ENCODE results near the gene FCAR. TPM values are rescaled to one million over a fixed set of nuclear protein-coding genes. Genes with fewer than 3 reads are reported as not detected.
A peak's percentile ranks its signal among the peaks of the same experiment; 100 is the strongest.
"Not testable (repeated sequence)": the region's sequence is repeated elsewhere in the genome, so short reads cannot be mapped to it uniquely, and the experiment has no call there.

FCAR gene
- not detected in 2 replicates for total RNA-seq (2014; rRNA removed; shearing (Covaris generic))

DNA sequence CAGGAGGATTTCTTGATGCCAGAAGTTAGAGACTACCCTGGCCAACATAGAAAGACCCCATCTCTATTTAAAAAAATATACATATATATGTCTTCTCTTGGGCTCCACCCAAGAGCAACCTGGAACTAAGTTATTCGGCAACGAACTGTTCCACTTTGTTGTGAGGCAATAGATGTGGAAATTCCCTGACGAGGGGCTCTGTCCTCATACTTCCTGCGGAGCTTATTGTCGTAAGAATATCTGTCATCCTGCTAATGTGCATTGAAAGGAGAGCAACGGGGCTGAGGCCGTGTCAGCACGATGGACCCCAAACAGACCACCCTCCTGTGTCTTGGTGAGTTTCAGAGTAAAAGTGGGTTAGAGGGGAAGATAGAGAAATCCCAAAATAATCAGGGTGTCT lies at the start of gene FCAR:
FCAR (plus strand) TSS at position 246 of the 400 bp plus-strand sequence; CDS start at position 301, 55 bp downstream.
- no peak for DNase-seq (ENCODE audit: low read depth)

DNA sequence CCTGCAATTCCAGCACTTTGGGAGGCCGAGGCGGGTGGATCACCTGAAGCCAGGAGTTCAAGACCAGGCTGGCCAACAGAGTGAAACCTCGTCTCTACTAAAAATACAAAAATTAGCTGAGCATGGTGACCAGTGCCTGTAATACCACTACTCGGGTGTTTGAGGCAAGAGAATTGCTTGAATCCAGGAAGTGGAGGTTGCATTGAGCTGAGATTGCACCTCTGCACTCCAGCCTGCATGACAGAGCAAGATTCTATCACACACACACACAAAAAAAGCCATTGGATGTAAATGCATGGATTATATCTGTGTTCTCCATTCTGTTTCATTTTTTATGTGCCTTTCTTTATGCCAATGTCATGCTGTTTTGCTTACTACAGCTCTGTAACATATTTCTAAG lies 49.6 kb upstream of the FCAR start:
- not testable (repeated sequence) for DNase-seq (ENCODE audit: low read depth)

- DNase-seq (ENCODE audit: low read depth): not testable (repeated sequence)
Measured at GRCh38 chr19:54825326-54825725, 48.7 kb upstream of the FCAR start.

- DNase-seq (ENCODE audit: low read depth): not testable (repeated sequence)
Measured at GRCh38 chr19:54828064-54828463, 46.0 kb upstream of the FCAR start.

GRCh38 chr19:54832496-54832895 lies 41.5 kb upstream of the FCAR start, which contains the start of gene KIR2DS4:
TSS of gene KIR2DS4 (plus strand) at chr19:54832676.
- DNase-seq (ENCODE audit: low read depth): not testable (repeated sequence)

GRCh38 chr19:54835126-54835525 lies 38.9 kb upstream of the FCAR start:
- not testable (repeated sequence) for DNase-seq (ENCODE audit: low read depth)

DNA sequence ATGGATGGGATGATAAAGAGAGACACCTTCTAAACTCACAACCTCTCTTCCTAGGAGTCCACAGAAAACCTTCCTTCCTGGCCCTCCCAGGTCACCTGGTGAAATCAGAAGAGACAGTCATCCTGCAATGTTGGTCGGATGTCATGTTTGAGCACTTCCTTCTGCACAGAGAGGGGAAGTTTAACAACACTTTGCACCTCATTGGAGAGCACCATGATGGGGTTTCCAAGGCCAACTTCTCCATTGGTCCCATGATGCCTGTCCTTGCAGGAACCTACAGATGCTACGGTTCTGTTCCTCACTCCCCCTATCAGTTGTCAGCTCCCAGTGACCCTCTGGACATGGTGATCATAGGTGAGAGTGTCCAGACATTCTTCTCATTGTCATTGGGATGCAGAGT lies 36.5 kb upstream of the FCAR start:
- DNase-seq (ENCODE audit: low read depth): not testable (repeated sequence)

DNA sequence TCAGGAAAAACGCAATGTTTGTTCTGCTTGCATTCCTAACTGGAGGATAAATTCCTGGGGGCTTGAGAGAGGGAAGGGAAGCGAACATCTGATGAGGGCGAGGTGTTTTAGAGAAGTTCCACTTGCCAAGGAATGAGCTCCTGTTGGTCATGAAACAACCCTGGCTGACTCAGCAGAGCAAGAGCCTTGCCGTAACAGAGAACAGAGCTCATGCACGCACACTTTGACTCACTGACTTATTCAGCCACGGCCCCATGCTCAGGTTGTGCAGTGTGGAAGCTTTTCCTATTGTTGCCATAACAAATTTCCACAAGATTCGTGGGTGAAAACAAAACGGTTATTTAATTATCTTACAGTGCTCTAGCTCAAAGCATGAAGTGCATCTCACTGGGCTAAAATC lies 30.9 kb upstream of the FCAR start:
- DNase-seq (ENCODE audit: low read depth): not testable (repeated sequence)

DNA sequence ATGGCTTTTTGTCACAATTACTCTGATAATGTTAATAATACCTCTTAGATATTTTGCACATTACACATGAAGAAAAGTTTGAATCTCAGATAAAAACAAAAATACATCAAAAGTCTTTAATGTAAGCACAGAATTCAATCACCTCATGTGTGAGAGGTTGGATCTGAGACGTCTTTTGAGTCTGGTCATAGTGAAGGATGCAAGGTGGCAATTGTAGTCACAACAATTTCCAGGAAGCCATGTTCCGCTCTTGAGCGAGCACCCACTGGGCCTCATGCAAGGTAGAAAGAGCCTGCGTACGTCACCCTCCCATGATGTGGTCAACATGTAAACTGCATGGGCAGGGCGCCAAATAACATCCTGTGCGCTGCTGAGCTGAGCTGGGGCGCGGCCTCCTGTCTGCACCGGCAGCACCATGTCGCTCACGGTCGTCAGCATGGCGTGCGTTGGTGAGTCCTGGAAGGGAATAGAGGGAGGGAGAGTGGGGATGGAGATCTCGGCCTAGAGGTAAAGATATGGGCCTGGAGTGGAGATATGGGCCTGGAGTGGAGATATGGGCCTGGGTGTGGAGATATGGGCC lies 23.9 kb upstream of the FCAR start, which contains the start of gene KIR3DL2:
KIR3DL2 (plus strand) TSS at position 383 of the 580 bp plus-strand sequence; CDS start at position 416, 33 bp downstream.
- DNase-seq (ENCODE audit: low read depth): not testable (repeated sequence)

DNA sequence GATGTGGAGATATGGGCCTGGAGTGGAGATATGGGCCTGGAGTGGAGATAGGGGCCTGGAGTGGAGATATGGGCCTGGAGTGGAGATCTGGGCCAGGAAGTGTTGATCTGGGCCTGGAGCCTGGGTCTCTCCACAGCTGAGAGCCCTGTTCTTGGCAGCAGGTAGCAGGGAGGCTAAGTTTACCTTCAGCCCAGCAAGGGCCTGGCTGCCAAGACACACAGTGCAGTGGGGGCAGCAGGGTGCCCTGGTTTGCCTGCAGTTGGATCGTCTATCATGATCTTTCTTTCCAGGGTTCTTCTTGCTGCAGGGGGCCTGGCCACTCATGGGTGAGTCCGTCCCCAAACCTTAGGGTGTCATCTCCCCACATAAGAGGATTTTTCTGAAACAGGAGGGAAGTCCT lies 23.1 kb upstream of the FCAR start:
- no peak for DNase-seq (ENCODE audit: low read depth)

- DNase-seq (ENCODE audit: low read depth): no peak
Measured at GRCh38 chr19:54851353-54851752, 22.7 kb upstream of the FCAR start.

DNA sequence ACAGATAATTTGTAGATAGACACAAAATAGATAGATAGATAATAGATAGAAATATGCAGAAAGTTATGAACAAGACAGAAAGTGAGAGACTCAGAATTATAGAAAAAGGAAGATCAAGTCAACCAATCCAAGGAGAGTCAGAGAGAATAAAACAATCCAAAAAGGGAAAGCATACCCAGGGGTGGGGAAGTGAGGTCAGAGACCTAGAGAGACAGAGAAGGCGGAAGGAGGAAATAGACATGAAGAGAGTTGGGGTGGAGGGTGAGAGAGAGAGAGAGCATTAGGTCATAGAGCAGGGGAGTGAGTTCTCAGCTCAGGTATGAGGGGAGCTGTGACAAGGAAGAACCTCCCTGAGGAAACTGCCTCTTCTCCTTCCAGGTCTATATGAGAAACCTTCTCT lies 18.8 kb upstream of the FCAR start:
- DNase-seq (ENCODE audit: low read depth): not testable (repeated sequence)

DNA sequence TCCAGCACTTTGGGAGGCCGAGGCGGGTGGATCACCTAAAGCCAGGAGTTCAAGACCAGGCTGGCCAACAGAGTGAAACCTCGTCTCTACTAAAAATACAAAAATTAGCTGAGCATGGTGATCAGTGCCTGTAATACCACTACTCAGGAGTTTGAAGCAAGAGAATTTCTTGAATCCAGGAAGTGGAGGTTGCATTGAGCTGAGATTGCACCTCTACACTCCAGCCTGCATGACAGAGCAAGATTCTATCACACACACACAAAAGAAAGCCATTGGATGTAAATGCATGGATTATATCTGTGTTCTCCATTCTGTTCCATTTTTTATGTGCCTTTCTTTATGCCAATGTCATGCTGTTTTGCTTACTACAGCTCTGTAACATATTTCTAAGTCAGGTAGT lies 15.6 kb upstream of the FCAR start:
- not testable (repeated sequence) for DNase-seq (ENCODE audit: low read depth)

- DNase-seq (ENCODE audit: low read depth): peak; percentile 13
Measured at GRCh38 chr19:54859421-54859820, 14.6 kb upstream of the FCAR start.

- DNase-seq (ENCODE audit: low read depth): not testable (repeated sequence)
Measured at GRCh38 chr19:54863459-54863858, 10.6 kb upstream of the FCAR start.

- DNase-seq (ENCODE audit: low read depth): no peak
Measured at GRCh38 chr19:54871696-54872095, 2.3 kb upstream of the FCAR start.

- no peak for DNase-seq (ENCODE audit: low read depth)
Measured at GRCh38 chr19:54875506-54875905, 1.5 kb downstream of the FCAR start.

DNA sequence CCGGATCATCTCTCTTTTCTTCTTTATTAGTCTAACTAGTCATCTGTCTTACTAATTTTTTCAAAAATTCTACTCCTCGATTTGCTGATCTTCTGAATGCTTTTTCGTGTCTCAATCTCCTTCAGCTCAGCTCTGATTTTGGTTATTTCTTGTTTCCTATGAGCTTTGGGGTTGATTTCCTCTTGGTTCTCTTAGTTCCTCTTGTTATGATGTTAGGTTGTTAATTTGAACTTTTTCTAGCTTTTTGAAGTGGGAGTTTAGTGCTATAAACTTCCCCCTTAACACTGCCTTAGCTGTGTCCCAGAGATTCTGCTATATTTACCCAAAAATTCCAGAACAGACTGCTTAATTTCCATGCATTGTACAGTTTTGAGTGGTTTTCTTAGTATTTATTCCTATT lies 3.4 kb downstream of the FCAR start:
- DNase-seq (ENCODE audit: low read depth): no peak

DNA sequence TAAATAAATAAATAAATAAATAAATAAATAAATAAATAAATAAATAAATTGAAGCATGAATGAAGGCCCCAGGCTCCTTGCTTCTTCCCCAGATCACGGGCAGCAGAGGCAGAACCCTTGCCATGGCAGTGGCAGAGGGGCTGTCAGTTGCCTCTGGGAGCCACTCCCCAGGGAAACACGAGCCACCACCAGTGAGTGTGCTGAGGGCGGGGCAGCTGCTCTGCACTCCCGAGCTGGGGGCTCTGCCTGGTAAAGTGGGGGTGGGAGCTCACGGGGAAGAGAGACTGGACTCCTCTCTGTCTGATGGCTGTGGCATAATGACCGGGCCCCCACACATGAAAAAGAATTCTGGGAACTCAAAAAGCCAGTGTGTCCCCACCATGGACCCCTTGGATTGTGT lies 7.8 kb downstream of the FCAR start:
- no peak for DNase-seq (ENCODE audit: low read depth)

DNA sequence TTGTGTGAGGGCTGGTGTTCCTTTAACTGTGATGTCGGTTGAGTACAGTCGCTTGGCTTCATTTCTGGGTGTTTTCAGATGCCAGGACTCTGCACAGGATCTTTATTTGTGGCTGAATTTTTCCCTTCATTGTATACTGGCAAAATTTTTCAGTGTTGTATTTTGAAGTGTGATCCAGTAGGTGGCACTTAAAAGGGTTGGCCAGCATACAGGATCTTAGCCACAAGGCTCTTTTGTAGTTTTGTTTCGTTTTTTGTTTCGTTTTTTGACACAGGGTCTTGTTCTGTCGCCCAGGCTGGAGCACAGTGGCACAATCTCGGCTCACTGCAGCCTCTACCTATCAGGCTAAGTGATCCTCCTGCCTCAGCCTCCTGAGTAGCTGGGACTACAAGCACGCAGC lies 8.7 kb downstream of the FCAR start:
- DNase-seq (ENCODE audit: low read depth): peak; percentile 32

DNA sequence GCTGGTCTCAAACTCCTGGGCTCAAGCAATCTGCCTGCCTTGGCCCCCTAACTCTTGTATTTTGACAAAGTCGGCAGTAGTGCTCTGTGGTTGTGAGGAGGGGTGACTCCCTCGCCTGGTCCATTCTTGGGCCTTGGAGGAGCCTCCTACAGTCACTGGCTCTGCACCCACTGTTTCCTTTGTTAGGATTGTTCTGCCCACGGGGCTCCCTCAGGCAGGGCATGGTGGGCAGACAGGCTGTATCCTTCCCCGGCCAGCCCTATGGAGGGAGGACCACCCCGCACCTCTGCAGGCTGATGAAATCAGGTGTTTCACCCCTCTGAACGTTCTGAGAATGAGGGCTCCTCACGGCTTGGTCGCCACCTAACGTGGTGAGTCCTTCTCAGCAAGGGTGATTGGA lies 9.2 kb downstream of the FCAR start:
- DNase-seq (ENCODE audit: low read depth): no peak

- DNase-seq (ENCODE audit: low read depth): no peak
Measured at GRCh38 chr19:54888239-54888638, 14.2 kb downstream of the FCAR start.

GRCh38 chr19:54889566-54889965 lies 15.5 kb downstream of the FCAR start:
- no peak for DNase-seq (ENCODE audit: low read depth)

DNA sequence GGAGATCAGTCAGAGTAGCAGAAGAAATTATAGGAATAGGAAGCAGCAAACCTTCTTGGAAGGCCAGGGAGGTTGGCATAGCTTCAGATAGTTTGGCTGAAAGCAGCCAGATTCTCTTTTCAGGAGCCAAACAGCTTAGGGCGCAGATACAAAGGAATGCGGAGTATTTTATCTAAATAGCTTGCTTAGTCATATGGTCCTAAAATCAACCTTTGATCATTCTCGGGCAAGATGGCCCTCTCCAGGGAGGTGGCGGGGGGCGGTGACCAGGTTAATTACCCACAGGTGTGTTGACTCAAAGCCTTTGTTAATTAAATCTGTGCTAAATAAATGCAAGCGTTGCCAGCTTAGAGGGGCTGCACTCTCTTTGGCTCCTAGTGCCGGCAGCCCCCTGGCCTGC lies 19.4 kb downstream of the FCAR start:
- DNase-seq (ENCODE audit: low read depth): peak; percentile 6
